ENCODE results near the gene UNC5A.

UNC5A gene

DNA sequence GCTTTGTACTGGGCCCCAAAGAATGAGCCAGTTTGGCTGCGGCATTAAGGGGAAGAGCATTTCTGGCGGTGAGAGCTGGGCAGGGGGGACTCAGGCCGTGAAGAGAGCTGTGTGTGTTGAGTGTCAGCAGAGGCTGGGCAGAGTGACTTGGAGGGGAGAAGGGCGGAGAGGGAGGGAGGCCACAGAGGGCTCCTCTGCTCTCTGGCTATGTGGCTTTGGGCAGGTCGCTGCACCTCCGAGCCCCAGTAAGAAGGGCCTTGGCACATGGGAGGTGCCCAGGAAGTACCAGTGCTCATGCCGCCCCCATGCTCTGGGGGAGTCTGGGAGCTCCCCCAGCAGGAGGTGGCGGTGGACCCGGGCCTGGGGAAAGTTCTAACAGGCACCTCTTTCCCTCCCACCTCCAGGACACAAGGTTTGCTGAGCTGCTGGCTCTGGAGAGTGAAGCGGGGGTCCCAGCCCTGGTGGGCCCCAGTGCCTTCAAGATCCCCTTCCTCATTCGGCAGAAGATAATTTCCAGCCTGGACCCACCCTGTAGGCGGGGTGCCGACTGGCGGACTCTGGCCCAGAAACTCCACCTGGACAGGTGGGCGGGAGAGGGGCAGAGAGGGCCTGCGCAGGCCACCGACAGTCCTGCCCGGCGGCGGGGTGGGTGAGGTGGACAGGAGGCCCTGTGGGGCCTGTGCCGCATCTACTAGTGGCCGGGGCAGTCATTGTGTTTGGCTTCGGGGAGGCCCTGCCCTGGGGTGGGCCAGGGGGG, 68.7 kb downstream of the UNC5A start:
- in situ Hi-C loops (cut with MboI; ENCODE audit: low sequenced_read_pairs): no loop called here
- H3K36me3 ChIP-seq (replicated peaks): no peaks in the 10 kb centered on the region
- no peaks in the 10 kb centered on the region for H3K4me1 ChIP-seq
- no peak overlapping the region for H3K4me3 ChIP-seq
- no peaks in the 10 kb centered on the region for H3K9me3 ChIP-seq
- peaks cover 48% of the 10 kb centered on the region for H3K27me3 ChIP-seq (ENCODE audit: low read depth)
- DNase-seq (ENCODE audit: low spot score in 2 of 2): no peak

- Histone ChIP-seq H3K27me3 (ENCODE audit: low read depth) (peaks cover 45% of the 10 kb centered on the region), H3K9me3 (no peaks in the 10 kb centered on the region), H3K4me3 (no peak overlapping the region), H3K4me1 (no peaks in the 10 kb centered on the region), H3K36me3 (replicated peaks) (no peaks in the 10 kb centered on the region)
- no peak for DNase-seq (ENCODE audit: low spot score in 2 of 2)
- in situ Hi-C loops (cut with MboI; ENCODE audit: low sequenced_read_pairs): no loop called here
Measured at GRCh38 chr5:176879663-176880361, 69.5 kb downstream of the UNC5A start.

- in situ Hi-C loops (cut with MboI; ENCODE audit: low sequenced_read_pairs): no loop called here
- Histone ChIP-seq H3K27me3 (ENCODE audit: low read depth) (peaks cover 43% of the 10 kb centered on the region), H3K9me3 (no peaks in the 10 kb centered on the region), H3K4me3 (no peak overlapping the region), H3K4me1 (no peaks in the 10 kb centered on the region), H3K36me3 (replicated peaks) (no peaks in the 10 kb centered on the region)
- no peak for DNase-seq (ENCODE audit: low spot score in 2 of 2)
Measured at GRCh38 chr5:176880366-176881020, 70.1 kb downstream of the UNC5A start.

DNA sequence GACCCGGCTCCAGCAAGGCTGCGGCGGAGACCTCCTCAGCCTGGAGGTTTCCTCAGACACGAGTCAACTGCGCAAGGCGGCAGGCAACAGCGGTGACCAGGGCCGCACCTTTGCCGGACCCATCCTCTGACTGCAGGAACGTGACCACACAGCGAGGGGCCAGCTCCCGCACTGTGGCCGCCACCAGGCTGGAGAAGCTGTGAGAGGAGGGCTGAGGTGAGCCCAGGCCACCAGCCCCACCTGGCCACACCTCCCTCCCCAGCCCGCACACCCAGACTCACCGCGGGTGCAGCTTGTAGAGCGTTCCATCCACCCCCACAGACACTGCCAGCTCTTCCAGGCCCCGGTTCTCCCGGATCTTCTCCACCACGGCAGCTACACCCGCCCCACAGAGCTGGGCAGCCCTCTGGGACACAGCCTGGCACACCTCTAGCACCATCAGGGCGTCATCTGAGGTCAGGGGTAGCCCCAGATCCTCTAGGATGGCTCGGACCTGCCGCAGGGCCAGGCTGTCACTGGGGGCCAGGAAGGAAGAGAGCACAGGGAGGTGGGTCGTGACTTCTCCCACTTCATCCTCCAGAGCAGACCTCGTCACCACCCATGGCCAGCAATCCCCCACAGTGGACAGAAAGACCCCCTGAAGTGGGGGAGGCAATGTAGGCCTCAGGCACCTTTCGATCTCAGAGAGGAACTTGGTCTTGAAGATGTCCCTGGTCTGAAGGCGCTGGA, 70.8 kb downstream of the UNC5A start:
- in situ Hi-C loops (cut with MboI; ENCODE audit: low sequenced_read_pairs): no loop called here
- Histone ChIP-seq H3K36me3 (replicated peaks) (no peaks in the 10 kb centered on the region), H3K9me3 (no peaks in the 10 kb centered on the region), H3K4me3 (no peak overlapping the region), H3K4me1 (no peaks in the 10 kb centered on the region), H3K27me3 (ENCODE audit: low read depth) (peaks cover 36% of the 10 kb centered on the region)
- no peak for DNase-seq (ENCODE audit: low spot score in 2 of 2)

- Histone ChIP-seq H3K27me3 (ENCODE audit: low read depth) (peaks cover 28% of the 10 kb centered on the region), H3K4me3 (no peak overlapping the region), H3K9me3 (no peaks in the 10 kb centered on the region), H3K36me3 (replicated peaks) (no peaks in the 10 kb centered on the region), H3K4me1 (no peaks in the 10 kb centered on the region)
- no peak for DNase-seq (ENCODE audit: low spot score in 2 of 2)
- in situ Hi-C loops (cut with MboI; ENCODE audit: low sequenced_read_pairs): no loop called here
Measured at GRCh38 chr5:176881816-176882566, 71.6 kb downstream of the UNC5A start.

- in situ Hi-C loops (cut with MboI; ENCODE audit: low sequenced_read_pairs): no loop called here
- Histone ChIP-seq H3K4me3 (no peak overlapping the region), H3K4me1 (no peaks in the 10 kb centered on the region), H3K36me3 (replicated peaks) (no peaks in the 10 kb centered on the region), H3K9me3 (no peaks in the 10 kb centered on the region), H3K27me3 (ENCODE audit: low read depth) (peaks cover 23% of the 10 kb centered on the region)
- no peak for DNase-seq (ENCODE audit: low spot score in 2 of 2)
Measured at GRCh38 chr5:176882567-176882903, 72.2 kb downstream of the UNC5A start.

- H3K4me3 ChIP-seq: no peak overlapping the region
- in situ Hi-C loops (cut with MboI; ENCODE audit: low sequenced_read_pairs): no loop called here
- DNase-seq (ENCODE audit: low spot score in 2 of 2): no peak
- H3K4me1 ChIP-seq: no peaks in the 10 kb centered on the region
- H3K9me3 ChIP-seq: no peaks in the 10 kb centered on the region
- peaks cover 14% of the 10 kb centered on the region for H3K27me3 ChIP-seq (ENCODE audit: low read depth)
- H3K36me3 ChIP-seq (replicated peaks): no peaks in the 10 kb centered on the region
Measured at GRCh38 chr5:176883700-176884570, 73.6 kb downstream of the UNC5A start.

DNA sequence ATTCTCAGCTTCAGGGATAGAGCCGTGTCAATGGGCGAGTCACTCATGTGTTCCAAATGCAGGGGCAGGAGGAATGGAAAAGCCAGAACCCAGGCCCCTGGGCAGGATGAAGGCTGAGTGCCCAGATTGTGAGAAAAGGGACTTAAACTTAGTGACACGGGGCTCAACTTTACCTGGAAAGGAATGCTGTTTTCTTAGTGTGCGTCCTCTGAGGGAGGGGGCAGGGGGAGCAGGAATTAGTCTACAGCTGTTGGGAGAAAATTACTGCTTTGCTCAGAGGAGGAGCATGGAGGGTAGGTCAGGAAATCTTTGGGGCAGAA, 74.2 kb downstream of the UNC5A start:
- Histone ChIP-seq H3K9me3 (no peaks in the 10 kb centered on the region), H3K4me3 (no peak overlapping the region), H3K27me3 (ENCODE audit: low read depth) (peaks cover 12% of the 10 kb centered on the region), H3K4me1 (no peaks in the 10 kb centered on the region), H3K36me3 (replicated peaks) (no peaks in the 10 kb centered on the region)
- in situ Hi-C loops (cut with MboI; ENCODE audit: low sequenced_read_pairs): no loop called here
- no peak for DNase-seq (ENCODE audit: low spot score in 2 of 2)

GRCh38 chr5:176886336-176887251, 76.2 kb downstream of the UNC5A start:
- Histone ChIP-seq H3K27me3 (ENCODE audit: low read depth) (peaks cover 12% of the 10 kb centered on the region), H3K9me3 (no peaks in the 10 kb centered on the region), H3K36me3 (replicated peaks) (no peaks in the 10 kb centered on the region), H3K4me1 (no peaks in the 10 kb centered on the region), H3K4me3 (no peak overlapping the region)
- no peak for DNase-seq (ENCODE audit: low spot score in 2 of 2)
- in situ Hi-C loops (cut with MboI; ENCODE audit: low sequenced_read_pairs): no loop called here

- DNase-seq (ENCODE audit: low spot score in 2 of 2): no peak
- no peaks in the 10 kb centered on the region for H3K9me3 ChIP-seq
- in situ Hi-C loops (cut with MboI; ENCODE audit: low sequenced_read_pairs): no loop called here
- no peaks in the 10 kb centered on the region for H3K4me1 ChIP-seq
- H3K36me3 ChIP-seq (replicated peaks): no peaks in the 10 kb centered on the region
- H3K27me3 ChIP-seq (ENCODE audit: low read depth): peaks cover 18% of the 10 kb centered on the region
- no peak overlapping the region for H3K4me3 ChIP-seq
Measured at GRCh38 chr5:176887252-176887849, 77.0 kb downstream of the UNC5A start.

DNA sequence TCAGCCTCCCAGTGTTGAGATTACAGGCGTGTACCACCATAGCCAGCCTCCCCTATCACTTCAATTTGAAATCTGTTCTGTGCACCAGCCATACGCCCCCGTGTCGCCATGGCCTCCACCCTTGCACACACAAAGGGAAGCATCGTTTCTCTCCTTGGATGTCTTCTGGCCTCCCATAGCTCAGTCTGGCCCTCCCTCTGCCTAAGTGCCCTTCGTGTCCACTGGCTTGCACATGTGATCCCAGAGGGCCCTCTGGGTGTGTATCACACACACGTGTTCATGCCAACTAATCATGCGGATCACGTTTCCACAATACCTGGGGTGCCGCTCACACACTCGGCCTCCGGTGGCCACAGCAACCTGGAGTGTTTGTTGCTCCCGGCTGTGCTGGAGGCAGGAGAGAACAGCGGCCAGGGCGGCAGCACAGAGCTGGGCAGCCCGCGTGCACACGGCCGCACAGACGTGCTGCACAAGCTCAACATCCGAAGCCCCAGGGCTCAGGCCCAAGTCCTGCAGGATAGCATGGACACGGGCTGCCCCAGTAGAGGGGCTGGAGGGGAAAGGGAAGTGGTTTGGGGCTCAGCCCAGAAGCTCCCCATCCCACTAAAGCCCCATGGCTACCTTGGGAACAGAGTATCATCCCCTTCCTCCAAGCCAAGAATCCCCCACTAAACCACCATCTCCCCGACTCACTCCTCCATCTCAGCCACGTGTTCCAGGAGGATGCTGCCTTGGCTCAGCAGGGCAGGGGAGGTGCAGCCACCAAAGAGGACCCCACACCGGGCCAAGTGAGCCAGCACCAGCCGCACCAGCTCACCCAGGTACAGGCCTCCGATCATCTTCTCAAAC, 77.9 kb downstream of the UNC5A start:
- no peak overlapping the region for H3K4me3 ChIP-seq
- H3K27me3 ChIP-seq (ENCODE audit: low read depth): peaks cover 18% of the 10 kb centered on the region

More for the DNA sequence above, 77.9 kb downstream of the UNC5A start:
- Histone ChIP-seq H3K9me3 (no peaks in the 10 kb centered on the region), H3K4me1 (no peaks in the 10 kb centered on the region), H3K36me3 (replicated peaks) (no peaks in the 10 kb centered on the region)
- no peak for DNase-seq (ENCODE audit: low spot score in 2 of 2)
- in situ Hi-C loops (cut with MboI; ENCODE audit: low sequenced_read_pairs): no loop called here
